Spleen (tissue), 11 donors: ENCODE results near the gene DNAH9. TPM values are rescaled to one million over a fixed set of nuclear protein-coding genes. Genes with fewer than 3 reads are reported as not detected.
A peak's percentile ranks its signal among the peaks of the same experiment; 100 is the strongest.

Experiments
- DNase-seq: peaks from one replicate; pipeline ENCODE4 v3.0.0-alpha.2; 2020
- H3K27ac ChIP-seq, 8 donors: fragments of 200-600 bp; sonication (generic) in 7 of 8; 1 replicate in 4 of 8; 2 replicates in 4 of 8; pipeline versions ENCODE4 v1.5.0 to v1.8.0; 2016 to 2021; ENCODE audit warnings: inconsistent platforms in 4 of 8, mild to moderate bottlenecking in 4 of 8, moderate library complexity in 1 of 8
- H3K27me3 ChIP-seq, 7 donors: fragments of 200-600 bp; sonication (generic) in 6 of 7; replicated peaks in 1 of 7; 1 replicate in 4 of 7; 2 replicates in 3 of 7; pipeline versions ENCODE4 v1.5.0 to v1.8.0; 2016 to 2021; ENCODE audit warnings: inconsistent platforms in 3 of 7, mild to moderate bottlenecking in 1 of 7
- H3K36me3 ChIP-seq, 6 donors: fragments of 200-600 bp; sonication (generic) in 5 of 6; 1 replicate in 4 of 6; 2 replicates in 2 of 6; pipeline versions ENCODE4 v1.5.0 to v1.8.0; 2016 to 2021; ENCODE audit warnings: inconsistent platforms in 2 of 6
- H3K4me1 ChIP-seq, 6 donors: fragments of 200-600 bp; sonication (generic) in 5 of 6; 1 replicate in 3 of 6; 2 replicates in 3 of 6; pipeline versions ENCODE4 v1.5.0 to v1.8.0; 2016 to 2021; ENCODE audit warnings: inconsistent platforms in 3 of 6
- H3K4me3 ChIP-seq, 8 donors: fragments of 200-600 bp; sonication (generic) in 7 of 8; 1 replicate in 4 of 8; 2 replicates in 4 of 8; pipeline versions ENCODE4 v1.5.0 to v1.8.0; 2016 to 2021; ENCODE audit warnings: inconsistent platforms in 4 of 8, mild to moderate bottlenecking in 4 of 8, moderate library complexity in 2 of 8
- H3K9me3 ChIP-seq, 8 donors: fragments of 200-600 bp; sonication (generic) in 7 of 8; 1 replicate in 4 of 8; 2 replicates in 4 of 8; pipeline versions ENCODE4 v1.5.0 to v1.8.0; 2016 to 2021; ENCODE audit warnings: inconsistent platforms in 4 of 8
- CTCF ChIP-seq, 11 experiments: fragments of 200-600 bp in 7 of 11; fragments of 450-650 bp in 4 of 11; sonication (generic) in 4 of 11; IDR thresholded peaks in 8 of 11; conservative IDR thresholded peaks in 3 of 11; 1 replicate in 7 of 11; 2 replicates in 4 of 11; pipeline versions ENCODE4 v1.4.0 to v1.8.0; 2016 to 2021; ENCODE audit warnings: antibody characterized with exemption in 11 of 11, inconsistent platforms in 4 of 11, mild to moderate bottlenecking in 1 of 11
- POLR2A ChIP-seq, 3 donors: fragments of 450-650 bp; IDR thresholded peaks; one replicate each; pipeline ENCODE4 v1.5.1; 2017; ENCODE audit warnings: antibody characterized with exemption in 3 of 3, mild to moderate bottlenecking in 1 of 3
- POLR2AphosphoS5 ChIP-seq, 3 donors: sonication (generic); formaldehyde crosslinking; IDR thresholded peaks; one replicate each; pipeline ENCODE4 v1.5.1; 2017; ENCODE audit warnings: antibody characterized with exemption in 3 of 3
- WGBS, 5 donors: extraction: QIAGEN DNeasy Blood & Tissue Kit in 3 of 5; methylation state at CpG; one replicate each; pipeline versions ENCODE4 v1.1.5 to v1.1.7; 2013 to 2018; 5-methylcytosine and 5-hydroxymethylcytosine counted together
- intact Hi-C: fragments of 100-400 bp; cut with DNase I; formaldehyde crosslinking; loops from one replicate; pipeline ENCODE4 v1.15.0; 2023; ENCODE audit warnings: low total_unique reads
- polyA plus RNA-seq, 3 donors: library from polyadenylated mRNA; stranded (reverse); fragments of 200-250 nt; gene quantifications; one replicate each; pipeline ENCODE4 v1.2.1, GENCODE V29; 2013
- total RNA-seq, 7 donors: library from RNA; depleted of rRNA in 3 of 7; stranded (reverse); fragments of >200 nt in 3 of 7; fragmentation: NEBNext Ultra II Directional in 4 of 7; extraction: Animal tissue kit (Norgen Biotek cat#: 25700) in 4 of 7; gene quantifications; one replicate each; pipeline versions ENCODE4 v1.1.0 to v1.2.1, GENCODE V29; 2016 to 2021
- donor health status: healthy with polysubstance abuse.
- donor health status: DM: no; HTN: no; CAD: no; lungs with moderate emphysema.
- donor health status: DM: no; HTN: no; CAD: no.
- donor health status: Bipolar disorder and iron deficiency.
- donor health status: healthy.
- donor health status: DM: no; HTN: no; CAD: no.
- donor health status: DM: yes; HTN: yes; CAD: no.

Gene DNAH9
- total and polyA plus RNA-seq, 10 donors = 0.06 to 0.92 (median 0.22) TPM; not detected in 2

- Histone ChIP-seq H3K36me3 (no peaks in the 10 kb centered on the region), H3K9me3 (peaks cover 0 to 20% (median 4%) of the 10 kb centered on the region in 8 donors), H3K4me3 (no peak overlapping the region), H3K27me3 (no peaks in the 10 kb centered on the region), H3K4me1 (no peaks in the 10 kb centered on the region), H3K27ac (no peak overlapping the region)
- no peak for DNase-seq
- 75 to 82% (median 75%) methylated on average over 7 of the region's 7 CpGs for WGBS, 5 donors
- TF ChIP-seq POLR2A (IDR thresholded peaks at IDR 0.05) (no peak), POLR2AphosphoS5 (IDR thresholded peaks at IDR 0.05) (no peak), CTCF (IDR thresholded peaks at IDR 0.05 in 8 of 11, conservative IDR thresholded peaks at IDR 0.05 in 3 of 11) (no peak)
- intact Hi-C loops = no loop called here
Observed at GRCh38 chr17:11874756-11875155, 276.5 kb downstream of the DNAH9 start.

GRCh38 chr17:11880714-11881113 is 282.4 kb downstream of the DNAH9 start:
- TF ChIP-seq CTCF (IDR thresholded peaks at IDR 0.05 in 8 of 11, conservative IDR thresholded peaks at IDR 0.05 in 3 of 11) (peak in 6 of 11 experiments; percentile 13 to 59 (median 34)), POLR2A (IDR thresholded peaks at IDR 0.05) (no peak)
- DNase-seq = no peak
- Histone ChIP-seq H3K4me3 (no peak overlapping the region), H3K27ac (no peak overlapping the region), H3K36me3 (no peaks in the 10 kb centered on the region), H3K27me3 (no peaks in the 10 kb centered on the region), H3K9me3 (no peaks in the 10 kb centered on the region), H3K4me1 (peaks cover 0 to 4% (median 0%) of the 10 kb centered on the region in 6 donors)
- intact Hi-C loops = no loop called here
- 43 to 54% (median 49%) methylated on average over 5 of the region's 5 CpGs for WGBS, 5 donors

- no peaks in the 10 kb centered on the region for H3K9me3 ChIP-seq
- H3K27me3 ChIP-seq = no peaks in the 10 kb centered on the region
- H3K4me1 ChIP-seq = peaks cover 0 to 4% (median 0%) of the 10 kb centered on the region in 6 donors
- intact Hi-C loops = no loop called here
- no peak overlapping the region for H3K4me3 ChIP-seq
- TF ChIP-seq POLR2AphosphoS5 (IDR thresholded peaks at IDR 0.05) = no peak
- TF ChIP-seq POLR2A (IDR thresholded peaks at IDR 0.05) = no peak
- no peak for TF ChIP-seq CTCF (IDR thresholded peaks at IDR 0.05 in 8 of 11, conservative IDR thresholded peaks at IDR 0.05 in 3 of 11)
- 41 to 50% (median 46%) methylated on average over 3 of the region's 3 CpGs for WGBS, 5 donors
- DNase-seq = no peak
- no peak overlapping the region for H3K27ac ChIP-seq
- no peaks in the 10 kb centered on the region for H3K36me3 ChIP-seq
Observed at GRCh38 chr17:11882716-11883115, 284.4 kb downstream of the DNAH9 start.

GRCh38 chr17:11885051-11885450 is 286.8 kb downstream of the DNAH9 start:
- Histone ChIP-seq H3K27me3 (no peaks in the 10 kb centered on the region), H3K4me1 (peaks cover 0 to 4% (median 0%) of the 10 kb centered on the region in 6 donors), H3K36me3 (no peaks in the 10 kb centered on the region), H3K27ac (no peak overlapping the region), H3K9me3 (no peaks in the 10 kb centered on the region), H3K4me3 (no peak overlapping the region)
- DNase-seq = no peak
- WGBS, 5 donors = 59 to 72% (median 71%) methylated on average over 2 of the region's 2 CpGs
- intact Hi-C loops = no loop called here
- TF ChIP-seq POLR2A (IDR thresholded peaks at IDR 0.05) (no peak), POLR2AphosphoS5 (IDR thresholded peaks at IDR 0.05) (no peak), CTCF (IDR thresholded peaks at IDR 0.05 in 8 of 11, conservative IDR thresholded peaks at IDR 0.05 in 3 of 11) (no peak)
